Astrocyte (in vitro differentiated cells and primary cell): Measurements from ENCODE around the gene ARHGDIA. TPM values are rescaled to one million over a fixed set of nuclear protein-coding genes. Genes with fewer than 3 reads are reported as not detected.

Source experiments
- DNase-seq: peaks from one replicate; pipeline ENCODE4 v3.0.0-alpha.2; 2010; ENCODE audit warnings: low read depth
- FAIRE-seq: peaks from 2 replicates; lab custom pipeline; 2011; peaks lifted over from hg19 to GRCh38; lab: Jason Lieb, UNC
- H2AFZ ChIP-seq: 2 replicates; pipeline ENCODE4 v1.6.0; 2012; ENCODE audit warnings: low read depth, low read length, inconsistent platforms
- H3K27ac ChIP-seq: 2 replicates; pipeline ENCODE4 v1.5.1; 2011; ENCODE audit warnings: low read depth, low read length, inconsistent platforms
- H3K27me3 ChIP-seq: 2 replicates; pipeline ENCODE4 v1.6.0; 2011; ENCODE audit warnings: low read length, inconsistent platforms; ENCODE audit not compliant: insufficient read depth
- H3K36me3 ChIP-seq: 2 replicates; pipeline ENCODE4 v1.5.1; 2011; ENCODE audit warnings: low read length, inconsistent platforms; ENCODE audit not compliant: insufficient read depth
- H3K4me1 ChIP-seq: 2 replicates; pipeline ENCODE4 v1.5.1; 2011; ENCODE audit warnings: low read length, inconsistent platforms; ENCODE audit not compliant: insufficient read depth
- H3K4me2 ChIP-seq: 2 replicates; pipeline ENCODE4 v1.6.0; 2012; ENCODE audit warnings: low read length, inconsistent platforms
- H3K4me3 ChIP-seq: 2 replicates; pipeline ENCODE4 v1.5.1; 2011; ENCODE audit warnings: low read depth, mild to moderate bottlenecking, low read length, inconsistent platforms; ENCODE audit not compliant: insufficient read depth
- H3K79me2 ChIP-seq: 2 replicates; pipeline ENCODE4 v1.6.0; 2012; ENCODE audit warnings: mild to moderate bottlenecking, low read length, inconsistent platforms; ENCODE audit not compliant: insufficient read depth
- H3K9ac ChIP-seq: 2 replicates; pipeline ENCODE4 v1.6.0; 2012; ENCODE audit warnings: mild to moderate bottlenecking, low read length, inconsistent platforms
- H3K9me3 ChIP-seq: 2 replicates; pipeline ENCODE4 v1.5.1; 2012; ENCODE audit warnings: low read depth, mild to moderate bottlenecking, low read length, inconsistent platforms; ENCODE audit not compliant: insufficient read depth
- H4K20me1 ChIP-seq: 2 replicates; pipeline ENCODE4 v1.6.0; 2012; ENCODE audit warnings: low read length, inconsistent platforms; ENCODE audit not compliant: insufficient read depth
- H3K27ac Mint-ChIP-seq: one replicate; pipeline ENCODE4 v1.8.0; 2021; ENCODE audit warnings: mild to moderate bottlenecking, mixed read lengths; ENCODE audit not compliant: unreplicated experiment
- H3K27me3 Mint-ChIP-seq: one replicate; pipeline ENCODE4 v1.8.0; 2021; ENCODE audit warnings: low read depth, mixed read lengths; ENCODE audit not compliant: unreplicated experiment
- H3K36me3 Mint-ChIP-seq: one replicate; pipeline ENCODE4 v1.8.0; 2021; ENCODE audit warnings: low read depth, mixed read lengths; ENCODE audit not compliant: unreplicated experiment
- H3K4me1 Mint-ChIP-seq: one replicate; pipeline ENCODE4 v1.8.0; 2021; ENCODE audit warnings: low read depth, mixed read lengths; ENCODE audit not compliant: unreplicated experiment
- H3K4me3 Mint-ChIP-seq: one replicate; pipeline ENCODE4 v1.8.0; 2021; ENCODE audit warnings: mild to moderate bottlenecking, moderate library complexity, mixed read lengths; ENCODE audit not compliant: unreplicated experiment
- H3K9me3 Mint-ChIP-seq: one replicate; pipeline ENCODE4 v1.8.0; 2021; ENCODE audit warnings: mild to moderate bottlenecking, mixed read lengths; ENCODE audit not compliant: unreplicated experiment
- CTCF ChIP-seq: IDR thresholded peaks from 2 replicates; pipeline ENCODE4 v1.5.1; 2011; ENCODE audit warnings: low read depth, mild to moderate bottlenecking, inconsistent platforms, low read length, moderate library complexity; ENCODE audit not compliant: insufficient read depth
- EZH2 ChIP-seq: IDR thresholded peaks from 2 replicates; pipeline ENCODE4 v1.6.1; 2012; ENCODE audit warnings: mild to moderate bottlenecking, low read length, inconsistent platforms; ENCODE audit not compliant: insufficient read depth
- total RNA-seq: library from RNA; stranded (reverse); gene quantifications from 2 replicates; pipeline ENCODE4 v1.2.1, GENCODE V29; 2021

The ARHGDIA gene
- total RNA-seq, 1 donor from 2014 or later: 352 TPM

- H2AFZ ChIP-seq: no peak overlapping the region
- H3K4me3 ChIP-seq: no peak overlapping the region
- H4K20me1 ChIP-seq: peaks cover 30% of the 10 kb centered on the region
- Mint-ChIP-seq H3K4me1 (peaks cover under 1% of the 10 kb centered on the region), H3K4me3 (no peak overlapping the region), H3K36me3 (no peaks in the 10 kb centered on the region), H3K27ac (no peak overlapping the region), H3K27me3 (peaks cover 3% of the 10 kb centered on the region), H3K9me3 (no peaks in the 10 kb centered on the region)
- H3K9me3 ChIP-seq: no peaks in the 10 kb centered on the region
- H3K4me2 ChIP-seq: no peak overlapping the region
- H3K27me3 ChIP-seq: no peaks in the 10 kb centered on the region
- no peaks in the 10 kb centered on the region for H3K36me3 ChIP-seq
- no peak for TF ChIP-seq EZH2
- TF ChIP-seq CTCF: no peak
- no peak for DNase-seq
- no peaks in the 10 kb centered on the region for H3K4me1 ChIP-seq
- H3K79me2 ChIP-seq: peaks cover 23% of the 10 kb centered on the region
- H3K27ac ChIP-seq: no peak overlapping the region
- H3K9ac ChIP-seq: no peak overlapping the region
- no peak for FAIRE-seq
These were observed 47.9 kb downstream of the ARHGDIA start for GRCh38 chr17:81822996-81823819.

GRCh38 chr17:81822312-81822637 lies 48.9 kb downstream of the ARHGDIA start:
- H3K9me3 ChIP-seq: no peaks in the 10 kb centered on the region
- no peak overlapping the region for H3K4me3 ChIP-seq
- TF ChIP-seq CTCF: no peak
- no peak for TF ChIP-seq EZH2
- no peaks in the 10 kb centered on the region for H3K9me3 Mint-ChIP-seq
- H3K36me3 ChIP-seq: no peaks in the 10 kb centered on the region
- peaks cover 4% of the 10 kb centered on the region for H3K4me1 Mint-ChIP-seq
- no peaks in the 10 kb centered on the region for H3K36me3 Mint-ChIP-seq
- H3K9ac ChIP-seq: no peak overlapping the region
- peaks cover 8% of the 10 kb centered on the region for H3K27me3 Mint-ChIP-seq
- peaks cover 26% of the 10 kb centered on the region for H4K20me1 ChIP-seq
- no peak overlapping the region for H3K4me3 Mint-ChIP-seq
- H3K27ac ChIP-seq: no peak overlapping the region
- FAIRE-seq (no peak), DNase-seq (no peak)
- peaks cover 18% of the 10 kb centered on the region for H3K79me2 ChIP-seq
- no peaks in the 10 kb centered on the region for H3K4me1 ChIP-seq
- peaks cover 4% of the 10 kb centered on the region for H3K27me3 ChIP-seq
- H2AFZ ChIP-seq: no peak overlapping the region
- no peak overlapping the region for H3K4me2 ChIP-seq
- no peak overlapping the region for H3K27ac Mint-ChIP-seq
